ENCODE data around the gene CEBPZ. TPM values are rescaled to one million over a fixed set of nuclear protein-coding genes. Genes with fewer than 3 reads are reported as not detected.

CEBPZ gene
- total and polyA plus RNA-seq, 2 of the 13 experiments (the other 11 are each of a cell fraction or from before 2014, with no cell fraction given), result 14.4 to 117 TPM

GRCh38 chr2:37156857-37157714 is 74.3 kb downstream of the CEBPZ start, which contains the start of gene EIF2AK2:
Gene EIF2AK2, minus strand, starts transcription at chr2:37156980. Its CDS starts 9,174 bp downstream, at chr2:37147806.
- H3K27ac ChIP-seq (ENCODE audit: extremely low read length, insufficient read depth, low read length), result peak within 1 kb of the TSS; percentile 74
- no peaks in the 10 kb centered on the region; a peak in 1 of 5 replicates for H3K27me3 ChIP-seq (ENCODE audit: control insufficient read depth in 1 of 2, insufficient read depth in 2 of 2, low read length in 2 of 2)
- H3K4me3 ChIP-seq (replicated peaks in 1 of 3; ENCODE audit: insufficient read depth in 1 of 3, low read depth in 2 of 3, low read length in 3 of 3), result peak within 1 kb of the TSS; percentile 89 to 98 (median 94)
- DNase-seq (ENCODE audit: low spot score) (peak; percentile 84), FAIRE-seq (no peak), ATAC-seq (peak; percentile 97)
- ChIA-PET CTCF (ENCODE audit: low intra/inter-chr PET ratio, low total read pairs) (no interaction called here), POLR2A (interaction anchor here (0.5 to 2.8 kb wide), 10 partner anchors 8 to 1594 kb away, joined by 3 to 12 read pairs (median 3); partner anchors contain the start of genes CEBPZ, CEBPZOS, NDUFAF7 and SRSF7)
- BruUV-seq (replicated peaks), result TSS peak; percentile 73
- H3K36me3 ChIP-seq (replicated peaks in 1 of 2; ENCODE audit: control insufficient read depth in 1 of 2, insufficient read depth in 2 of 2, low read length in 2 of 2), result no peaks in the 10 kb centered on the region
- H2AFZ ChIP-seq (ENCODE audit: low read length), result peak within 1 kb of the TSS; percentile 94
- in situ Hi-C loops (cut with HindIII; ENCODE audit: extremely low pct_ligation_motif_present, low pct_unique_long_range_greater_than_20kb), result loop anchor here (5.0 to 25.0 kb wide), 2 partner anchors 70 to 730 kb away; no protein-coding TSS in a partner anchor
- H3K4me1 ChIP-seq (ENCODE audit: insufficient read depth, low read length), result peaks cover 61% of the 10 kb centered on the region
- no peaks in the 10 kb centered on the region for H4K20me1 ChIP-seq (ENCODE audit: insufficient read depth, low read length)
- intact Hi-C loops (cut with micrococcal nuclease; ENCODE audit: unreplicated experiment), result loop anchor here (2.0 kb wide), 1 partner anchor 40 kb away; the partner anchor contains the start of gene CEBPZOS
- peak within 1 kb of the TSS; percentile 94 for H3K4me2 ChIP-seq (ENCODE audit: low read depth, low read length)
- H3K9ac ChIP-seq (ENCODE audit: insufficient read depth, low read depth, low read length), result peak within 1 kb of the TSS; percentile 88
- WGBS (ENCODE audit: low lambda C conversion rate), result 0% methylated on average over 43 of the region's 55 CpGs
- H3K9me3 ChIP-seq (ENCODE audit: low read length), result no peaks in the 10 kb centered on the region
- H3K79me2 ChIP-seq (ENCODE audit: insufficient read depth, low read length), result peaks cover 36% of the 10 kb centered on the region
- no peak for TF ChIP-seq ATRX (CRISPR knock-in tag; IDR thresholded peaks at IDR 0.05; ENCODE audit: borderline replicate concordance)
- peak; percentile 43 to 75; a peak in 3 of 4 replicates for TF ChIP-seq POLR2A (IDR thresholded peaks at IDR 0.05; ENCODE audit: insufficient read depth in 1 of 2, low read depth in 2 of 2, low read length in 2 of 2)
- peak; percentile 69 for TF ChIP-seq PHF5A (CRISPR knock-in tag; IDR thresholded peaks at IDR 0.05; ENCODE audit: low read depth, unreplicated experiment)
- no peak for TF ChIP-seq ZNF224 (CRISPR knock-in tag; IDR thresholded peaks at IDR 0.05)
- 0 out of 2 replicates have a peak, but pooled peaks have one; percentile 6 for TF ChIP-seq RERE (CRISPR knock-in tag; IDR thresholded peaks at IDR 0.05; ENCODE audit: low read depth)
- TF ChIP-seq YEATS2 (CRISPR knock-in tag; IDR thresholded peaks at IDR 0.05; ENCODE audit: borderline replicate concordance), result peak; percentile 91
- 0 out of 2 replicates have a peak, but pooled peaks have one; percentile 42 for TF ChIP-seq ZMYM4 (CRISPR knock-in tag; IDR thresholded peaks at IDR 0.05)
- peak; percentile 79 for TF ChIP-seq HNRNPLL (IDR thresholded peaks at IDR 0.05; ENCODE audit: low read depth, low read length, poor library complexity, severe bottlenecking)
- TF ChIP-seq XBP1 (CRISPR knock-in tag; IDR thresholded peaks at IDR 0.05), result no peak
- peak; percentile 18; the same call in 1 of the 2 replicates for TF ChIP-seq CCDC6 (CRISPR knock-in tag; IDR thresholded peaks at IDR 0.05)
- 0 out of 2 replicates have a peak, but pooled peaks have one; percentile 47 for TF ChIP-seq ZNF234 (CRISPR knock-in tag; conservative IDR thresholded peaks at IDR 0.05)
- TF ChIP-seq, protein P1, sequence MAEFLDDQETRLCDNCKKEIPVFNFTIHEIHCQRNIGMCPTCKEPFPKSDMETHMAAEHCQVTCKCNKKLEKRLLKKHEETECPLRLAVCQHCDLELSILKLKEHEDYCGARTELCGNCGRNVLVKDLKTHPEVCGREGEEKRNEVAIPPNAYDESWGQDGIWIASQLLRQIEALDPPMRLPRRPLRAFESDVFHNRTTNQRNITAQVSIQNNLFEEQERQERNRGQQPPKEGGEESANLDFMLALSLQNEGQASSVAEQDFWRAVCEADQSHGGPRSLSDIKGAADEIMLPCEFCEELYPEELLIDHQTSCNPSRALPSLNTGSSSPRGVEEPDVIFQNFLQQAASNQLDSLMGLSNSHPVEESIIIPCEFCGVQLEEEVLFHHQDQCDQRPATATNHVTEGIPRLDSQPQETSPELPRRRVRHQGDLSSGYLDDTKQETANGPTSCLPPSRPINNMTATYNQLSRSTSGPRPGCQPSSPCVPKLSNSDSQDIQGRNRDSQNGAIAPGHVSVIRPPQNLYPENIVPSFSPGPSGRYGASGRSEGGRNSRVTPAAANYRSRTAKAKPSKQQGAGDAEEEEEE (CRISPR knock-in tag; IDR thresholded peaks at IDR 0.05; ENCODE audit: borderline replicate concordance), result no peak
- no peak for TF ChIP-seq ZNF383 (CRISPR knock-in tag; IDR thresholded peaks at IDR 0.05; ENCODE audit: borderline replicate concordance)
- peak; percentile 78 for TF ChIP-seq ZNF430 (CRISPR knock-in tag; IDR thresholded peaks at IDR 0.05)
